NCI-H2227 treated with DMSO at 0.1 percent for 48 hours (cell line): ENCODE measurements around the gene BCAN.

Source experiments
- DNase-seq: peaks from one replicate; lab custom pipeline; 2025; lab: John Stamatoyannopoulos, UW

Gene BCAN

GRCh38 chr1:156677616-156678596 is 36.0 kb downstream of the BCAN start:
- DNase-seq, result peak; percentile 78

GRCh38 chr1:156680056-156680455 is 38.1 kb downstream of the BCAN start:
- no peak for DNase-seq

GRCh38 chr1:156681196-156681960 is 39.5 kb downstream of the BCAN start:
- DNase-seq, result no peak

GRCh38 chr1:156682166-156682890 is 40.4 kb downstream of the BCAN start:
- no peak for DNase-seq

- DNase-seq, result no peak
Measured at GRCh38 chr1:156684227-156684782, 42.4 kb downstream of the BCAN start.

- DNase-seq, result peak; percentile 87
Measured at GRCh38 chr1:156689035-156689952, 47.4 kb downstream of the BCAN start.

- DNase-seq, result no peak
Measured at GRCh38 chr1:156689953-156690674, 48.2 kb downstream of the BCAN start.

- DNase-seq, result no peak
Measured at GRCh38 chr1:156690675-156691036, 48.7 kb downstream of the BCAN start.

GRCh38 chr1:156691191-156691590 is 49.3 kb downstream of the BCAN start:
- no peak for DNase-seq

GRCh38 chr1:156691665-156692440 is 49.9 kb downstream of the BCAN start:
- no peak for DNase-seq

GRCh38 chr1:156692441-156692924 is 50.6 kb downstream of the BCAN start:
- no peak for DNase-seq

GRCh38 chr1:156692925-156693847 is 51.3 kb downstream of the BCAN start:
- peak; percentile 82 for DNase-seq

GRCh38 chr1:156693848-156694689 is 52.2 kb downstream of the BCAN start:
- no peak for DNase-seq

- no peak for DNase-seq
Measured at GRCh38 chr1:156694690-156694962, 52.7 kb downstream of the BCAN start.

GRCh38 chr1:156696755-156697154 is 54.8 kb downstream of the BCAN start:
- DNase-seq, result no peak

- DNase-seq, result no peak
Measured at GRCh38 chr1:156697481-156697880, 55.6 kb downstream of the BCAN start.

- no peak for DNase-seq
Measured at GRCh38 chr1:156698995-156699394, 57.1 kb downstream of the BCAN start.
